ENCODE results near the gene PSME4.
"Not testable (repeated sequence)": the region's sequence is repeated elsewhere in the genome, so short reads cannot be mapped to it uniquely, and the experiment has no call there.

The PSME4 gene

GRCh38 chr2:53841651-53842050 lies 129.1 kb downstream of the PSME4 start:
- not testable (repeated sequence) for DNase-seq

GRCh38 chr2:53840580-53840979 lies 130.2 kb downstream of the PSME4 start:
- no peak for DNase-seq

DNA sequence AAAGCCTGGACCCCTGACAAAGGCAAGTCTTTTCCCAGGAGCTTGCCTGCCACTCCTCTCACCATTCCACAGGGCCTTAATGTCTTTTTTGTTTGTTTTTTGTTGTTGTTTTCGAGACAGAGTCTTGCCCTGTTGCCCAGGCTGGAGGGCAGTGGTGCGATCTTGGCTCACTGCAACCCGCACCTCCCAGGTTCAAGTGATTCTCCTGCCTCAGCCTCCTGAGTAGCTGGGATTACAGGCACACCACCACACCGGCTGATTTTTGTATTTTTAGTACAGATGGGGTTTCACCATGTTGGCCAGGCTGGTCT lies 140.9 kb downstream of the PSME4 start:
- DNase-seq = not testable (repeated sequence)

- no peak for DNase-seq
Measured at GRCh38 chr2:53829273-53829979, 141.4 kb downstream of the PSME4 start.

- DNase-seq = no peak
Measured at GRCh38 chr2:53828331-53828730, 142.5 kb downstream of the PSME4 start.

DNA sequence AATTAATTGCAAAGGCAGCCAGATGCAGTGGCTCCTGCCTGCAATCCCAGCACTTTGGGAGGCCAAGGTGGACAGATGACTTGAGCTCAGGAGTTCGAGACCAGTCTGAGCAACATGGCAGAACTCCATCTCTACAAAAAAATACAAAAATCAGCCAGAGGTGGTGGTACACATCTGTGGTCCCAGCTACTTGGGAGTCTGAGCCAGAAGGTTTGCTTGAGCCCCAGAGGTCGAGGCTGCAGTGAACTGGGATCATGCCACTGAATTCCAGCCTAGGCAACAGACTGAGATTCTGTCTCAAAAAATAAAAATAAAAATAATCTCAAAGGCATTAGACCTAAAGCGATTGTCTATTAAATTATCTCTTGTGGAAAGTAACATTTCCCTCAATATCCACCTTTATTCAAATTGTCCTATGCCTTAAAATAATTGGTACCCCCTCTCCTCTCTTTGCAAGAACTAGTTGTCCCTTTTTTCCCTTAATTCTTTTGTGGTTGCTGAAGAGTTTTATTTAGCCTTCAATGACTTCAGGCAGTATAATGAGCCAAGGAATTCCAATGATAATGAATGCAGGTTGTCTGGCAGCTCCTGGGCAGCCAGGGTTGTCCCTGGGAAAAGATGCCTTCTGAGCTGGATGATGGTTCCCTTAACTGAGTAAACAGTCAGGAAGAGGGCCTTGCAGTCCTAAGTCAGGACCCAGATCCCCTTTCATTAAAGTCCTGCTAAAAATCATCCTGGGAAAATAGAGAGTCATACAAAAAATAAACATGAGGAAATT lies 143.2 kb downstream of the PSME4 start:
- DNase-seq = no peak

GRCh38 chr2:53826587-53827397 lies 144.0 kb downstream of the PSME4 start:
- DNase-seq = no peak

- no peak for DNase-seq
Measured at GRCh38 chr2:53826030-53826410, 144.8 kb downstream of the PSME4 start.

GRCh38 chr2:53823639-53824038 lies 147.2 kb downstream of the PSME4 start:
- DNase-seq = not testable (repeated sequence)

GRCh38 chr2:53821810-53822209 lies 149.0 kb downstream of the PSME4 start:
- DNase-seq = no peak

DNA sequence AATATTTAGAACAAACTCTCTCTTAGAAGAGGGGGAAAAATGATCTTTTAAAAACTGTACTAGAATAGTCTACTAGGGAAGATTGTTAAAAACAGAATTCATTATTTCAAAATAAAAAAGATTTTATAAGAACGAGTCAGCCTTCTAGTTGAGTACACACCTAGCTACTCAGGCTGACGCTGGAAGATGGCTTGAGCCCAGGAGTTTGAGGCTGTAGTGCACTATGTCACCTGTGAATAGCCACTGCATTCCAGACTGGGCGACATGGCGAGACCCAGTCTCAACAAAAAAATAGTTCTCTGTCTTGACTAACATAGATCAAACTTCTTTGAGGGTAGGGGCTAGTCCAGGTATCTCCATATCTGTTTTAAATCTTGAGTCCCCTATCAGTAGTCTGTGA lies 150.1 kb downstream of the PSME4 start:
- DNase-seq = no peak

- DNase-seq = no peak
Measured at GRCh38 chr2:53820048-53820447, 150.7 kb downstream of the PSME4 start.

DNA sequence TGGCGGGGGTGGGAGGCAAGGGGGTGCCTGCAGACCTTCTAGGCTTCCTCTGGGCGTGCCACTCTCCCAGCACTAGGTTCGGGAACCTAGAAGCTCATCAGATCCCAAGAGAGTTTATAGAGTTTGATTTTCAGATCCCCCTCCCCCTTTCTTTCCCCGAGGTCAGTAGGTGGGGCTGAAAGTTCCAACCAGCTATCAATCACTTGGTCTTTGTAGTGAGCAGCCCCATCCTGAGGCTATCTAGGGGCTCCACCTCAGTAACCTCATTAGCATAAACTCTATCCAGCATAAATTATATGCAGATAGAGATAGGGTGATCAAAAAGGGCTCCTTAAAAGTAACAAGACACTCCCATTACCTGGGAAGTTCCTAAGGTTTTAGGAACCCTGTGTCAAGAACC lies 151.2 kb downstream of the PSME4 start:
- DNase-seq = no peak

DNA sequence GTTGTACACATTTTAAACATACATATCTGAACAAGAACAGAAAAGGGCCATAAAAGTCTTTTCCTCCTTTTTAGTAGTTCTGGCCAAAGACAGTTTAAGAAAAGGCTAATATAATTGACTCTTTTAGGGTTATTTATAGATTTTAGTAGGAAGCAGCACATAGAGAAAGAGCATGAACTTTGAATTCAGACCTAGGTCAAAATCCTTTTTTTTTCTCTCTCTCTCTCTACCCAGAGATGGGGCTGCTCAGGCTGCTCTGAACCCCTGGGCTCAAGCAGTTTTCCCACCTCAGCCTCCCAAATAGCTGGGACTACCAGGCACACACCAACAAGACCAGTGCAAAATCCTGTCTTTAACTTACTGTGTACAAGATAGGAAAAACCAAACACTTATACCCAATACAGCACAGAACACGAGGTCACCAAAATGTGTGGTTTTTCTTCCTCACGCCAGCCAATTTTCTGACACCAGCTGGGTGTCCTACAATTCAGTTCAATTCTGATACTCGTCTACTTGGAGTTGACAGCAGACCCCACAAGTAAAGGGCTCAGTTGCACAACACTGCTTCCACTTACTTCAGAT lies 151.8 kb downstream of the PSME4 start:
- DNase-seq = no peak

Data from CD4-positive, alpha-beta T cell treated with Interleukin-6 for 4 hours (primary cell).